GM23338 (cell line): ENCODE results near the gene AKAP10. TPM values are rescaled to one million over a fixed set of nuclear protein-coding genes. Genes with fewer than 3 reads are reported as not detected.

Experiments
- ATAC-seq: fragments of 200-7000 bp; cut with Tn5 transposase; 3 replicates; pipeline ENCODE4 v1.9.1; 2020
- DNase-seq: peaks from one replicate; pipeline ENCODE4 v3.0.0-alpha.2; 2015; ENCODE audit warnings: low spot score
- H2AFZ ChIP-seq: fragments of 200-600 bp; sonication (generic); 2 replicates; pipeline ENCODE4 v1.8.0; 2016; ENCODE audit warnings: antibody characterized with exemption, mild to moderate bottlenecking, moderate library complexity
- H3F3A ChIP-seq: fragments of 200-600 bp; sonication (generic); replicated peaks from 2 replicates; pipeline ENCODE4 v1.8.0; 2017; ENCODE audit warnings: antibody characterized with exemption, mixed run types, low read depth
- H3K27ac ChIP-seq: fragments of 200-600 bp; sonication (generic); 2 replicates; pipeline ENCODE4 v1.6.1; 2016; ENCODE audit warnings: low read depth
- H3K27me3 ChIP-seq: fragments of 200-600 bp; sonication (generic); 2 replicates; pipeline ENCODE4 v1.8.0; 2016; ENCODE audit warnings: mild to moderate bottlenecking, mixed run types, moderate library complexity; ENCODE audit not compliant: insufficient read depth
- H3K36me3 ChIP-seq: fragments of 200-600 bp; sonication (generic); 2 replicates; pipeline ENCODE4 v1.8.0; 2016; ENCODE audit warnings: mild to moderate bottlenecking; ENCODE audit not compliant: insufficient read depth
- H3K4me1 ChIP-seq: fragments of 200-600 bp; sonication (generic); 2 replicates; pipeline ENCODE4 v1.8.0; 2016; ENCODE audit warnings: mild to moderate bottlenecking, moderate library complexity; ENCODE audit not compliant: insufficient read depth
- H3K4me2 ChIP-seq: fragments of 200-600 bp; sonication (generic); 2 replicates; pipeline ENCODE4 v1.7.1; 2017; ENCODE audit warnings: mixed run types
- H3K4me3 ChIP-seq: fragments of 200-600 bp; sonication (generic); 2 replicates; pipeline ENCODE4 v1.6.1; 2016; ENCODE audit warnings: mixed run types
- H3K79me2 ChIP-seq: fragments of 200-600 bp; sonication (generic); replicated peaks from 2 replicates; pipeline ENCODE4 v1.8.0; 2017; ENCODE audit warnings: mild to moderate bottlenecking; ENCODE audit not compliant: insufficient read depth
- H3K9me2 ChIP-seq: fragments of 200-600 bp; sonication (generic); 2 replicates; pipeline ENCODE4 v1.8.0; 2017; ENCODE audit not compliant: insufficient read depth
- H4K20me1 ChIP-seq: fragments of 200-600 bp; sonication (generic); replicated peaks from 2 replicates; pipeline ENCODE4 v1.8.0; 2017; ENCODE audit warnings: mild to moderate bottlenecking; ENCODE audit not compliant: insufficient read depth
- H3K27ac Mint-ChIP-seq: 2 replicates; pipeline ENCODE4 v1.8.0; 2020; ENCODE audit warnings: inconsistent platforms, mild to moderate bottlenecking, moderate library complexity, mixed read lengths
- H3K27me3 Mint-ChIP-seq: 3 replicates; pipeline ENCODE4 v1.8.0; 2022; ENCODE audit warnings: low read depth, mild to moderate bottlenecking, moderate library complexity, mixed read lengths, inconsistent platforms; ENCODE audit not compliant: insufficient read depth, poor library complexity
- H3K36me3 Mint-ChIP-seq: 3 replicates; pipeline ENCODE4 v1.8.0; 2021; ENCODE audit warnings: low read depth, mild to moderate bottlenecking, inconsistent platforms, moderate library complexity, mixed read lengths
- H3K4me1 Mint-ChIP-seq: 3 replicates; pipeline ENCODE4 v1.8.0; 2020; ENCODE audit warnings: mild to moderate bottlenecking, inconsistent platforms, mixed read lengths
- H3K4me3 Mint-ChIP-seq: 3 replicates; pipeline ENCODE4 v1.8.0; 2021; ENCODE audit warnings: moderate library complexity, mild to moderate bottlenecking, inconsistent platforms, mixed read lengths
- H3K9me3 Mint-ChIP-seq: 3 replicates; pipeline ENCODE4 v1.8.0; 2020; ENCODE audit warnings: moderate library complexity, mild to moderate bottlenecking, inconsistent platforms, mixed read lengths
- CREB1 ChIP-seq: fragments of 250-450 bp; sonication (Bioruptor Pico); IDR thresholded peaks from 2 replicates; pipeline ENCODE4 v1.5.0; 2020; ENCODE audit warnings: low read depth, mild to moderate bottlenecking, moderate library complexity
- CTCF ChIP-seq, 2 experiments: fragments of 200-600 bp in 1 of 2; sonication (generic) in 1 of 2; conservative IDR thresholded peaks; 2 replicates each; pipeline versions ENCODE4 v1.5.1 to v1.6.1; 2016 to 2017; ENCODE audit warnings: antibody characterized with exemption in 2 of 2, low read depth in 2 of 2, mild to moderate bottlenecking in 2 of 2, moderate library complexity in 1 of 2
- ETS1 ChIP-seq: IDR thresholded peaks from 2 replicates; pipeline ENCODE4 v1.6.1; 2016; ENCODE audit warnings: antibody characterized with exemption
- EZH2 ChIP-seq: fragments of 200-600 bp; sonication (generic); IDR thresholded peaks from one replicate; pipeline ENCODE4 v1.8.0; 2017; ENCODE audit warnings: antibody characterized with exemption, mild to moderate bottlenecking, low read depth; ENCODE audit not compliant: unreplicated experiment
- EZH2phosphoT487 ChIP-seq: fragments of 200-600 bp; sonication (generic); IDR thresholded peaks from one replicate; pipeline ENCODE4 v1.8.1; 2018; ENCODE audit warnings: antibody characterized with exemption; ENCODE audit not compliant: unreplicated experiment
- JUNB ChIP-seq: IDR thresholded peaks from one replicate; pipeline ENCODE4 v1.6.1; 2016; ENCODE audit warnings: antibody characterized with exemption; ENCODE audit not compliant: unreplicated experiment
- NANOG ChIP-seq: IDR thresholded peaks from 2 replicates; pipeline ENCODE4 v1.6.1; 2016; ENCODE audit warnings: antibody characterized with exemption, borderline replicate concordance
- POLR2AphosphoS5 ChIP-seq: IDR thresholded peaks from 2 replicates; pipeline ENCODE4 v1.6.1; 2016; ENCODE audit warnings: antibody characterized with exemption, low read depth
- REST ChIP-seq: IDR thresholded peaks from one replicate; pipeline ENCODE4 v1.6.1; 2018; ENCODE audit warnings: antibody characterized with exemption; ENCODE audit not compliant: unreplicated experiment
- STAT1 ChIP-seq: IDR thresholded peaks from one replicate; pipeline ENCODE4 v1.6.1; 2016; ENCODE audit warnings: antibody characterized with exemption; ENCODE audit not compliant: unreplicated experiment
- ZNF114 ChIP-seq: fragments of 250-450 bp; sonication (Bioruptor Pico); IDR thresholded peaks from 2 replicates; pipeline ENCODE4 v1.5.0; 2020; ENCODE audit warnings: mild to moderate bottlenecking, moderate library complexity
- ZNF331 ChIP-seq: fragments of 250-450 bp; sonication (Bioruptor Pico); IDR thresholded peaks from 2 replicates; pipeline ENCODE4 v1.5.0; 2020; ENCODE audit warnings: low read depth, mild to moderate bottlenecking, moderate library complexity
- ZNF462 ChIP-seq: fragments of 250-450 bp; sonication (Bioruptor Pico); IDR thresholded peaks from 2 replicates; pipeline ENCODE4 v1.5.0; 2020; ENCODE audit warnings: mild to moderate bottlenecking, moderate library complexity
- polyA plus RNA-seq: library from polyadenylated mRNA; unstranded; fragments of >200 nt; fragmentation: Nextera tagmentation; extraction: Ambion mirVana; gene quantifications from 2 replicates; pipeline ENCODE4 v1.2.1, GENCODE V29; 2016
- total RNA-seq: library from RNA; depleted of rRNA; stranded (reverse); fragments of >200 nt; shearing (Covaris generic); gene quantifications from 2 replicates; pipeline ENCODE4 v1.2.3, GENCODE V29; 2014

AKAP10 gene
- total and polyA plus RNA-seq, 2 experiments from 2014 or later, result 16.7 to 25.9 TPM

- Mint-ChIP-seq H3K4me3 (no peak overlapping the region), H3K27ac (peak overlapping the region; percentile 62; the same call in 1 of the 2 replicates), H3K27me3 (peaks cover 2% of the 10 kb centered on the region), H3K9me3 (no peaks in the 10 kb centered on the region; the same call in 2 of the 3 replicates), H3K4me1 (peaks cover 17% of the 10 kb centered on the region), H3K36me3 (no peaks in the 10 kb centered on the region)
- no peak for DNase-seq
- Histone ChIP-seq H3K27ac (no peak overlapping the region; the same call in 1 of the 2 replicates), H3F3A (no peaks in the 10 kb centered on the region), H3K4me1 (peaks cover 15% of the 10 kb centered on the region), H3K4me2 (no peak overlapping the region), H4K20me1 (no peaks in the 10 kb centered on the region), H3K79me2 (no peaks in the 10 kb centered on the region), H3K36me3 (no peaks in the 10 kb centered on the region), H3K4me3 (no peak overlapping the region), H3K27me3 (no peaks in the 10 kb centered on the region), H3K9me2 (peaks cover 12% of the 10 kb centered on the region), H2AFZ (peak overlapping the region; percentile 33)
- TF ChIP-seq CREB1 (CRISPR knock-in tag) (no peak), ETS1 (no peak), EZH2 (no peak), POLR2AphosphoS5 (no peak), ZNF331 (CRISPR knock-in tag) (no peak), JUNB (no peak), STAT1 (no peak), CTCF (conservative IDR thresholded peaks at IDR 0.05; ENCODE audit: low read depth in 2 of 2) (no peak), NANOG (no peak), EZH2phosphoT487 (no peak), ZNF462 (CRISPR knock-in tag) (no peak), REST (no peak), ZNF114 (CRISPR knock-in tag) (no peak)
- no peak for ATAC-seq
Measured at GRCh38 chr17:19987897-19988296, 10.3 kb upstream of the AKAP10 start.
